ENCODE data around the gene CLN6.
"Not testable (repeated sequence)": the region's sequence is repeated elsewhere in the genome, so short reads cannot be mapped to it uniquely, and the experiment has no call there.

Gene CLN6

DNA sequence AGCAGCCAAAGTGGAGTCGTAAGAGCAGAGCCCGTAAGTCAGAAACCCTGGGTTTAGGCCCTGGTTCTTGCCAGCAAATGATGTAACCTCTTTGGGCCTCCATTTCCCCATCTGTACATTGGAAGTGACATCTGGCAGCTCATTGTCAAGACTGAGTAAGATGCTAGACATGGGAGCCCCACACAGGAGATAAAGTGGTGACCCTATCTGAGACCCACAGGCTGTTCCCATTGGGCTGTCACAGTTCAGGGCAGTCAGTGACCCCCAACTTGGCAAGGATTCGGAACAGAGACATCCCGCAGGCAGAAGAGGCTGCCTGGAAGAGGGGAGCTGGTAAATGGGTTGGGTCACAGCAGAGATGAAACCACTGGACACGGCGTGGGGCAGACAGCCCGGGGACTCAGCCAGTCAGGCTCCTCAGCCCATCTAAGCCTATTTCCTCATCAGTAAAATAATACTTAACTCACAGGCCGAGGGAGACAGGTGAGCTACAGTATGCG lies 1.8 kb downstream of the CLN6 start:
- peaks cover 8% of the 10 kb centered on the region for H3F3A ChIP-seq (ENCODE audit: low read depth)
- peak overlapping the region; percentile 90 for H3K4me2 ChIP-seq (ENCODE audit: low read depth, low read length, poor library complexity, severe bottlenecking)
- TF ChIP-seq, protein P1, sequence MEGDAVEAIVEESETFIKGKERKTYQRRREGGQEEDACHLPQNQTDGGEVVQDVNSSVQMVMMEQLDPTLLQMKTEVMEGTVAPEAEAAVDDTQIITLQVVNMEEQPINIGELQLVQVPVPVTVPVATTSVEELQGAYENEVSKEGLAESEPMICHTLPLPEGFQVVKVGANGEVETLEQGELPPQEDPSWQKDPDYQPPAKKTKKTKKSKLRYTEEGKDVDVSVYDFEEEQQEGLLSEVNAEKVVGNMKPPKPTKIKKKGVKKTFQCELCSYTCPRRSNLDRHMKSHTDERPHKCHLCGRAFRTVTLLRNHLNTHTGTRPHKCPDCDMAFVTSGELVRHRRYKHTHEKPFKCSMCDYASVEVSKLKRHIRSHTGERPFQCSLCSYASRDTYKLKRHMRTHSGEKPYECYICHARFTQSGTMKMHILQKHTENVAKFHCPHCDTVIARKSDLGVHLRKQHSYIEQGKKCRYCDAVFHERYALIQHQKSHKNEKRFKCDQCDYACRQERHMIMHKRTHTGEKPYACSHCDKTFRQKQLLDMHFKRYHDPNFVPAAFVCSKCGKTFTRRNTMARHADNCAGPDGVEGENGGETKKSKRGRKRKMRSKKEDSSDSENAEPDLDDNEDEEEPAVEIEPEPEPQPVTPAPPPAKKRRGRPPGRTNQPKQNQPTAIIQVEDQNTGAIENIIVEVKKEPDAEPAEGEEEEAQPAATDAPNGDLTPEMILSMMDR (conservative IDR thresholded peaks at IDR 0.05; ENCODE audit: low read length) = no peak
- no peak for TF ChIP-seq EZH2phosphoT487 (IDR thresholded peaks at IDR 0.05; ENCODE audit: borderline replicate concordance)
- peaks cover 63% of the 10 kb centered on the region for H3K79me2 ChIP-seq (ENCODE audit: insufficient read depth, low read length)
- peak overlapping the region; percentile 96 for H3K9ac ChIP-seq (ENCODE audit: low read depth, low read length, poor library complexity, severe bottlenecking)
- H3K9me2 ChIP-seq (replicated peaks; ENCODE audit: low read depth, low read length) = no peaks in the 10 kb centered on the region
- no peaks in the 10 kb centered on the region for H3K36me3 ChIP-seq (ENCODE audit: insufficient read depth, low read length)
- no peaks in the 10 kb centered on the region for H3K9me3 ChIP-seq (ENCODE audit: insufficient read depth, low read depth, low read length)
- no peaks in the 10 kb centered on the region for H3K27me3 ChIP-seq (ENCODE audit: insufficient read depth, low read length, poor library complexity, severe bottlenecking)
- H2AFZ ChIP-seq (ENCODE audit: low read length) = no peak overlapping the region
- H3K4me3 ChIP-seq (ENCODE audit: low read length, poor library complexity, severe bottlenecking) = peak overlapping the region; percentile 87
- H3K4me1 ChIP-seq (ENCODE audit: insufficient read depth, low read length, poor library complexity, severe bottlenecking) = peaks cover 41% of the 10 kb centered on the region
- peaks cover 29% of the 10 kb centered on the region for H4K20me1 ChIP-seq (ENCODE audit: insufficient read depth, low read length, poor library complexity, severe bottlenecking)

DNA sequence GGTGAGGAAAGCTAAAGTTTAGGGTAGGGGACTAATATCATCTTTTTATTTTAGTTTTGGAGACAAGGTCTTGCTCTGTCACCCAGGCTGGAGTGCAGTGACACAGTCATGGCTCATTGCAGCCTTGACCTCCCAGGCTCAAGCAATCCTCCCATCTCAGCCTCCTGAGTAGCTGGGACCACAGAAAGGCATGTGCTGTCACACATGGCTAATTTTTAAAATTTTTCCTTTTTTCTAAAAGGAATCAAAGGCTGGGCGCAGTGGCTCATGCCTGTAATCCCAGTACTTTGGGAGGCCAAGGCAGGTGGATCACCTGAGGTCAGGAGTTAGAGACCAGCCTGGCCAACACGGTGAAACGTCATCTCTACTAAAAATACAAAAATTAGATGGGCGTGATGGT lies 4.1 kb downstream of the CLN6 start:
- not testable (repeated sequence) for H3F3A ChIP-seq (ENCODE audit: low read depth); H3K9ac ChIP-seq (ENCODE audit: low read depth, low read length, poor library complexity, severe bottlenecking); H3K9me2 ChIP-seq (replicated peaks; ENCODE audit: low read depth, low read length); H3K9me3 ChIP-seq (ENCODE audit: insufficient read depth, low read depth, low read length); H3K27me3 ChIP-seq (ENCODE audit: insufficient read depth, low read length, poor library complexity, severe bottlenecking); H3K36me3 ChIP-seq (ENCODE audit: insufficient read depth, low read length); H2AFZ ChIP-seq (ENCODE audit: low read length)
- Histone ChIP-seq H3K4me2 (ENCODE audit: low read depth, low read length, poor library complexity, severe bottlenecking) (peak overlapping the region; percentile 98), H4K20me1 (ENCODE audit: insufficient read depth, low read length, poor library complexity, severe bottlenecking) (peaks cover 29% of the 10 kb centered on the region), H3K4me3 (ENCODE audit: low read length, poor library complexity, severe bottlenecking) (peak overlapping the region; percentile 73), H3K79me2 (ENCODE audit: insufficient read depth, low read length) (peaks cover 77% of the 10 kb centered on the region), H3K4me1 (ENCODE audit: insufficient read depth, low read length, poor library complexity, severe bottlenecking) (peaks cover 41% of the 10 kb centered on the region)

DNA sequence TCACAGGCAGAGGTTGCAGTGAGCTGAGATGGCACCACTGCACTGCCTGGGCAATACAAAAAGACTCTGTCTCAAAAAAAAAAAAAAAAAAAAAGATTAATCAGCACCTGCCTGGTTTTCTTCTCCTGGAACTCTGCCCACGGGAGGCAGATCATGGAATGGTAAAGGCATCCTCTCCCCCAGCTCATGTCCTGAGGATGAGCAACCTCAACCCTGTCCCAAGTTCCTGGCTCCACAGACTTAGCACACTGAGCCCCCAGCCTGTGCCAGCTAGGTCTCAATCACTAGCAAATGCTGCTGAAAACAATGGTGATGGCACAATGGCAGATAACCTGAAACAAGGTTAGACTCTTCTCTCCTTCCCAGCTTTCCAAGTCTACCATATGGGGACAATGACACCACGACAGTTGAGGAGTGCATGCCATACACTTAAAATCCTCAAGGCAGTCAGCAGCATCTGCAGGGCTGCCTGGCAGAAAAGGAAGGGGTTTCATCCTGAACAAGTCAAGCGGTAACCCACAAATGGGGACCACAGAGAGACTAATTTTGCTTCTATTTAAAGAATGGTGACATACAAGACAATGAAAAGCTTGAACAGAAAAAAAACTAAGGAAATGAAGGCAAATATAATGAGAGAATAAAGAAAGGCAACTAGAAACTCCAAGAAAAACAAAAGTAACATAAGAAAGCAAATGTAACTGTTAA lies 4.8 kb downstream of the CLN6 start:
- Histone ChIP-seq H3F3A (ENCODE audit: low read depth) (peaks cover 8% of the 10 kb centered on the region), H3K9me3 (ENCODE audit: insufficient read depth, low read depth, low read length) (no peaks in the 10 kb centered on the region), H3K4me2 (ENCODE audit: low read depth, low read length, poor library complexity, severe bottlenecking) (peak overlapping the region; percentile 98), H3K36me3 (ENCODE audit: insufficient read depth, low read length) (no peaks in the 10 kb centered on the region), H4K20me1 (ENCODE audit: insufficient read depth, low read length, poor library complexity, severe bottlenecking) (peaks cover 32% of the 10 kb centered on the region), H3K9ac (ENCODE audit: low read depth, low read length, poor library complexity, severe bottlenecking) (peak overlapping the region; percentile 60), H3K27me3 (ENCODE audit: insufficient read depth, low read length, poor library complexity, severe bottlenecking) (no peaks in the 10 kb centered on the region), H3K4me1 (ENCODE audit: insufficient read depth, low read length, poor library complexity, severe bottlenecking) (peaks cover 41% of the 10 kb centered on the region), H3K79me2 (ENCODE audit: insufficient read depth, low read length) (peaks cover 84% of the 10 kb centered on the region), H3K9me2 (replicated peaks; ENCODE audit: low read depth, low read length) (no peaks in the 10 kb centered on the region), H3K4me3 (ENCODE audit: low read length, poor library complexity, severe bottlenecking) (peak overlapping the region; percentile 73), H2AFZ (ENCODE audit: low read length) (no peak overlapping the region)
- no peak for TF ChIP-seq EZH2phosphoT487 (IDR thresholded peaks at IDR 0.05; ENCODE audit: borderline replicate concordance)
- TF ChIP-seq, protein P1 (conservative IDR thresholded peaks at IDR 0.05; ENCODE audit: low read length) = no peak

DNA sequence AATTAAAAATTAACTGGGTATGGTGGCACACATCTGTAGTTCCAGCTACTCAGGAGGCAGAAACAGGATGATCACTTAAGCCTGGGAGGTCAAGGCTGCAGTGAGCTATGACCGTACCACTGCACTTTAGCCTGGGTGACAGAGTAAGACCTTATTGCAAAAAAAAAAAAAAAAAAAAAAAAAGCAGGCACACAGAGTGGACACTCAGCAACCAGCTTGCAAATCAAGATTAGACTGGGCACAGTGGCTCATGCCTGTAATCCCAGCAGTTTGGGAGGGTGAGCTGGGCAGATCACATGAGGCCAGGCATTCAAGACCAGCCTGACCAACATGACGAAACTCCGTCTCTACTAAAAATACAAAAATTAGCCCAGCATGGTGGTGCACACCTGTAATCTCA lies 5.4 kb downstream of the CLN6 start:
- H3K4me1 ChIP-seq (ENCODE audit: insufficient read depth, low read length, poor library complexity, severe bottlenecking) = peaks cover 41% of the 10 kb centered on the region
- peaks cover 36% of the 10 kb centered on the region for H4K20me1 ChIP-seq (ENCODE audit: insufficient read depth, low read length, poor library complexity, severe bottlenecking)
- H3K9me3 ChIP-seq (ENCODE audit: insufficient read depth, low read depth, low read length) = no peaks in the 10 kb centered on the region
- peak overlapping the region; percentile 73 for H3K4me3 ChIP-seq (ENCODE audit: low read length, poor library complexity, severe bottlenecking)
- no peak overlapping the region for H2AFZ ChIP-seq (ENCODE audit: low read length)
- no peak overlapping the region for H3K9ac ChIP-seq (ENCODE audit: low read depth, low read length, poor library complexity, severe bottlenecking)
- no peaks in the 10 kb centered on the region for H3K9me2 ChIP-seq (replicated peaks; ENCODE audit: low read depth, low read length)
- no peaks in the 10 kb centered on the region for H3K27me3 ChIP-seq (ENCODE audit: insufficient read depth, low read length, poor library complexity, severe bottlenecking)
- H3K4me2 ChIP-seq (ENCODE audit: low read depth, low read length, poor library complexity, severe bottlenecking) = peak overlapping the region; percentile 98
- TF ChIP-seq, protein P1 (conservative IDR thresholded peaks at IDR 0.05; ENCODE audit: low read length) = no peak
- no peak for TF ChIP-seq EZH2phosphoT487 (IDR thresholded peaks at IDR 0.05; ENCODE audit: borderline replicate concordance)
- peaks cover 88% of the 10 kb centered on the region for H3K79me2 ChIP-seq (ENCODE audit: insufficient read depth, low read length)
- H3K36me3 ChIP-seq (ENCODE audit: insufficient read depth, low read length) = peaks cover 2% of the 10 kb centered on the region; the same call in 1 of the 2 replicates
- peaks cover 8% of the 10 kb centered on the region for H3F3A ChIP-seq (ENCODE audit: low read depth)
